ENCODE data around the gene PLPPR1. TPM values are rescaled to one million over a fixed set of nuclear protein-coding genes. Genes with fewer than 3 reads are reported as not detected.

PLPPR1 gene
- total and polyA plus RNA-seq, 2 experiments from 2014 or later: 1.3 to 3.7 TPM

DNA sequence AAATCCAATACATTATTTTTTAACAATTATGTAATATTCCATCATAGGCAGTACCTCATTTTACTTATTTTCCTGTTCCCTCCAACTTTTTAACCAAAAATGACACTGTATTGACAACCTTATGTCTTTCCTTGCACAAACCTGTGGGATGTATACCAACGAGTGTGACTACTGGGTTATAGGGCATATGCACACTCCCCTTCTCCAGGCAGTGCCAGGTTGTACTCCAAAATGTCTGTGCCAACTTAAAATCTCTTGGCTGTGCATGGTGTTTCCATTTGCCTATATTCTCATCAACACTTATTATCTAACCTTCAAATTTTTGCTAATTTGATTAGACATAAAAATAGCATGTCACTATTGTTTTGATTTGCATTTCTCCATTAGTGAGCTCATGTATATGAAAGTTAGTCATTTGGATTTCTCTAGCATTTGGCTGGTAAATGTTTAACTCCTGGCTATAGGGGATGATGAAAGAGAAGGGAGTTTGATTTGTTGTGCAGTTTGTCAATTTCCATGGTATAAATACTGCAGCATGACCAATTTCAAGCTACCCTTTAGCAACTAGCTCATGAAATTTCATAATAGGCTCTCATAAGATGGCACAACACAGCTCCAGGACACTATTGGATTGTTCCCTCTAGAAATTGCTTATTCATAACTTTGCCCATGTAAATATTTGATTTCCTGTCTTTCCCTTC, 226.4 kb downstream of the PLPPR1 start (continued):
- TF ChIP-seq, protein P1, sequence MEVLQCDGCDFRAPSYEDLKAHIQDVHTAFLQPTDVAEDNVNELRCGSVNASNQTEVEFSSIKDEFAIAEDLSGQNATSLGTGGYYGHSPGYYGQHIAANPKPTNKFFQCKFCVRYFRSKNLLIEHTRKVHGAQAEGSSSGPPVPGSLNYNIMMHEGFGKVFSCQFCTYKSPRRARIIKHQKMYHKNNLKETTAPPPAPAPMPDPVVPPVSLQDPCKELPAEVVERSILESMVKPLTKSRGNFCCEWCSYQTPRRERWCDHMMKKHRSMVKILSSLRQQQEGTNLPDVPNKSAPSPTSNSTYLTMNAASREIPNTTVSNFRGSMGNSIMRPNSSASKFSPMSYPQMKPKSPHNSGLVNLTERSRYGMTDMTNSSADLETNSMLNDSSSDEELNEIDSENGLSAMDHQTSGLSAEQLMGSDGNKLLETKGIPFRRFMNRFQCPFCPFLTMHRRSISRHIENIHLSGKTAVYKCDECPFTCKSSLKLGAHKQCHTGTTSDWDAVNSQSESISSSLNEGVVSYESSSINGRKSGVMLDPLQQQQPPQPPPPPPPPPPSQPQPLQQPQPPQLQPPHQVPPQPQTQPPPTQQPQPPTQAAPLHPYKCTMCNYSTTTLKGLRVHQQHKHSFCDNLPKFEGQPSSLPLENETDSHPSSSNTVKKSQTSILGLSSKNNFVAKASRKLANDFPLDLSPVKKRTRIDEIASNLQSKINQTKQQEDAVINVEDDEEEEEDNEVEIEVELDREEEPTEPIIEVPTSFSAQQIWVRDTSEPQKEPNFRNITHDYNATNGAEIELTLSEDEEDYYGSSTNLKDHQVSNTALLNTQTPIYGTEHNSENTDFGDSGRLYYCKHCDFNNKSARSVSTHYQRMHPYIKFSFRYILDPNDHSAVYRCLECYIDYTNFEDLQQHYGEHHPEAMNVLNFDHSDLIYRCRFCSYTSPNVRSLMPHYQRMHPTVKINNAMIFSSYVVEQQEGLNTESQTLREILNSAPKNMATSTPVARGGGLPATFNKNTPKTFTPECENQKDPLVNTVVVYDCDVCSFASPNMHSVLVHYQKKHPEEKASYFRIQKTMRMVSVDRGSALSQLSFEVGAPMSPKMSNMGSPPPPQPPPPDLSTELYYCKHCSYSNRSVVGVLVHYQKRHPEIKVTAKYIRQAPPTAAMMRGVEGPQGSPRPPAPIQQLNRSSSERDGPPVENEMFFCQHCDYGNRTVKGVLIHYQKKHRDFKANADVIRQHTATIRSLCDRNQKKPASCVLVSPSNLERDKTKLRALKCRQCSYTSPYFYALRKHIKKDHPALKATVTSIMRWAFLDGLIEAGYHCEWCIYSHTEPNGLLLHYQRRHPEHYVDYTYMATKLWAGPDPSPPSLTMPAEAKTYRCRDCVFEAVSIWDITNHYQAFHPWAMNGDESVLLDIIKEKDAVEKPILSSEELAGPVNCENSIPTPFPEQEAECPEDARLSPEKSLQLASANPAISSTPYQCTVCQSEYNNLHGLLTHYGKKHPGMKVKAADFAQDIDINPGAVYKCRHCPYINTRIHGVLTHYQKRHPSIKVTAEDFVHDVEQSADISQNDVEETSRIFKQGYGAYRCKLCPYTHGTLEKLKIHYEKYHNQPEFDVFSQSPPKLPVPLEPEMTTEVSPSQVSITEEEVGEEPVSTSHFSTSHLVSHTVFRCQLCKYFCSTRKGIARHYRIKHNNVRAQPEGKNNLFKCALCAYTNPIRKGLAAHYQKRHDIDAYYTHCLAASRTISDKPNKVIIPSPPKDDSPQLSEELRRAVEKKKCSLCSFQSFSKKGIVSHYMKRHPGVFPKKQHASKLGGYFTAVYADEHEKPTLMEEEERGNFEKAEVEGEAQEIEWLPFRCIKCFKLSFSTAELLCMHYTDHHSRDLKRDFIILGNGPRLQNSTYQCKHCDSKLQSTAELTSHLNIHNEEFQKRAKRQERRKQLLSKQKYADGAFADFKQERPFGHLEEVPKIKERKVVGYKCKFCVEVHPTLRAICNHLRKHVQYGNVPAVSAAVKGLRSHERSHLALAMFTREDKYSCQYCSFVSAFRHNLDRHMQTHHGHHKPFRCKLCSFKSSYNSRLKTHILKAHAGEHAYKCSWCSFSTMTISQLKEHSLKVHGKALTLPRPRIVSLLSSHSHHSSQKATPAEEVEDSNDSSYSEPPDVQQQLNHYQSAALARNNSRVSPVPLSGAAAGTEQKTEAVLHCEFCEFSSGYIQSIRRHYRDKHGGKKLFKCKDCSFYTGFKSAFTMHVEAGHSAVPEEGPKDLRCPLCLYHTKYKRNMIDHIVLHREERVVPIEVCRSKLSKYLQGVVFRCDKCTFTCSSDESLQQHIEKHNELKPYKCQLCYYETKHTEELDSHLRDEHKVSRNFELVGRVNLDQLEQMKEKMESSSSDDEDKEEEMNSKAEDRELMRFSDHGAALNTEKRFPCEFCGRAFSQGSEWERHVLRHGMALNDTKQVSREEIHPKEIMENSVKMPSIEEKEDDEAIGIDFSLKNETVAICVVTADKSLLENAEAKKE (CRISPR knock-in tag; IDR thresholded peaks at IDR 0.05): no peak
- no peak for TF ChIP-seq JUNB (IDR thresholded peaks at IDR 0.05; ENCODE audit: unreplicated experiment)

- TF ChIP-seq ZNF114 (CRISPR knock-in tag; IDR thresholded peaks at IDR 0.05): no peak
- TF ChIP-seq JUNB (IDR thresholded peaks at IDR 0.05; ENCODE audit: unreplicated experiment): no peak
- TF ChIP-seq ZNF331 (CRISPR knock-in tag; IDR thresholded peaks at IDR 0.05; ENCODE audit: low read depth): no peak
- TF ChIP-seq EZH2 (IDR thresholded peaks at IDR 0.05; ENCODE audit: low read depth, unreplicated experiment): no peak
- no peak for TF ChIP-seq NANOG (IDR thresholded peaks at IDR 0.05; ENCODE audit: borderline replicate concordance)
- TF ChIP-seq STAT1 (IDR thresholded peaks at IDR 0.05; ENCODE audit: unreplicated experiment): no peak
- H3K4me1 ChIP-seq (ENCODE audit: insufficient read depth): peaks cover 7% of the 10 kb centered on the region
- H3K36me3 Mint-ChIP-seq (ENCODE audit: low read depth): no peaks in the 10 kb centered on the region
- H3K27ac ChIP-seq (ENCODE audit: low read depth): no peak overlapping the region
- no peaks in the 10 kb centered on the region for H3K9me2 ChIP-seq (ENCODE audit: insufficient read depth)
- H3K27me3 Mint-ChIP-seq (ENCODE audit: insufficient read depth, low read depth, poor library complexity): peaks cover 3% of the 10 kb centered on the region
- no peaks in the 10 kb centered on the region for H3K9me3 Mint-ChIP-seq
- no peak overlapping the region for H3K4me2 ChIP-seq
- DNase-seq (ENCODE audit: low spot score) (no peak), ATAC-seq (no peak)
- H3K79me2 ChIP-seq (replicated peaks; ENCODE audit: insufficient read depth): no peaks in the 10 kb centered on the region
- H4K20me1 ChIP-seq (replicated peaks; ENCODE audit: insufficient read depth): no peaks in the 10 kb centered on the region
- no peak overlapping the region for H3K4me3 Mint-ChIP-seq
- H3K4me3 ChIP-seq: no peak overlapping the region
- H2AFZ ChIP-seq: no peak overlapping the region
- H3K27me3 ChIP-seq (ENCODE audit: insufficient read depth): no peaks in the 10 kb centered on the region
- peaks cover 6% of the 10 kb centered on the region for H3K4me1 Mint-ChIP-seq
- no peak overlapping the region for H3K27ac Mint-ChIP-seq
- no peaks in the 10 kb centered on the region for H3K36me3 ChIP-seq (ENCODE audit: insufficient read depth)
- no peaks in the 10 kb centered on the region for H3F3A ChIP-seq (replicated peaks; ENCODE audit: low read depth)
Observed at GRCh38 chr9:101264727-101265126, 236.2 kb downstream of the PLPPR1 start.

Measured in GM23338 (cell line).